ENCODE measurements around the gene SHOC2.

The SHOC2 gene

DNA sequence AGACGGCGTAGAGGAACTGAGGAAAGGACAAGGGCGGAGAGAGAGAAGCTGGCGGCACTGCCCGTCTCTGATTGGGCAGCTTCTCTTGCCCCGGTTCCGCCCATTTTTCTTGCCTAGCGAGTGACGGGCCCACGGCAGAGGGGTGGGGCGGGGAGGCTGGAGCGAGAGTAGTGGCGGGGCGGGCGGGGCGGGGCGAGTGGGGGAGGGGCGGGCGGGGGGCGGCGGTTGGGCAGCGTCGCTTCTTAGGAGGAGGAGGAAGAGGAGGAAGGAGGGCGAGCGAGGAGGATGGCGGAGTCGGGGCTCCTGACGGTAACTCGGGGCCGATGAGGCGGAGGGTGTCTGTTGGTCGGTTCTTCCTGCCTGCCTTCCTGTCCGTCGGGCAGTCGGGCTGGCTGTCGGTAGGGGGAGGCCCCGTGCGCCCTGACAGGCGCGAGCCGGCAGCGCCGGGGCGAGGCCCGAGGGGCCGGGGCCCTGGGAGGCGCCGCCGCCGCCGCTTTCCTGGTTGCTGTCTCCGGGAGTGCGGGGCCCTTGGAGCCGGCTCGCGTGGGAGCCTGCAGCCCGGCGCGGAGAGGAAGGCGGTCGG lies at the start of gene SHOC2:
SHOC2 (plus strand) TSS at position 256 of the 583 bp plus-strand sequence. CDS start 44,755 bp downstream, outside the sequence.
- peak; percentile 53 for DNase-seq

DNA sequence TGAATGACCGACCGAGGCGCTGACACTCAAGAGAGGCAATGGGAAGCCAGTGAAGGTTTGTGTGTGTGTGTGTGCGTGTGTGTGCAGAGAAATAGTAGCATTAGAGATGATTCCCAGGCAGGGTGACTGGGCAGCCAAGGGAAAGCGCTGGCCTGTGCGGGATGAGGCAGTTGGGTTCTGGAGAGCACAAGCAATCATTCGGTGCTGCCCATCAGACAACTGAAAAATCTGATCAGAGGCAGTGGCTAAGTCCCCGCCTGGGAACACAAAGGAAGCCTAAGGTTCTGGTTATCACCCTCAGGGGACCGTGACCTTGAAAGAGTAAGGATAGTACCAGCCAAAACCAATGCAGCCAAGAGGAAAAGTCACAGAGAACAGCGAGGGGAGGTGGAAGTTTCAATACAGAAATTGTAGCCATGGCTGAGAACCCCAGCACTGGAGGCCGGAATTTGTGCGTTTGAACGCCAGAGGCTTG lies 48.5 kb upstream of the SHOC2 start:
- DNase-seq, result no peak

DNA sequence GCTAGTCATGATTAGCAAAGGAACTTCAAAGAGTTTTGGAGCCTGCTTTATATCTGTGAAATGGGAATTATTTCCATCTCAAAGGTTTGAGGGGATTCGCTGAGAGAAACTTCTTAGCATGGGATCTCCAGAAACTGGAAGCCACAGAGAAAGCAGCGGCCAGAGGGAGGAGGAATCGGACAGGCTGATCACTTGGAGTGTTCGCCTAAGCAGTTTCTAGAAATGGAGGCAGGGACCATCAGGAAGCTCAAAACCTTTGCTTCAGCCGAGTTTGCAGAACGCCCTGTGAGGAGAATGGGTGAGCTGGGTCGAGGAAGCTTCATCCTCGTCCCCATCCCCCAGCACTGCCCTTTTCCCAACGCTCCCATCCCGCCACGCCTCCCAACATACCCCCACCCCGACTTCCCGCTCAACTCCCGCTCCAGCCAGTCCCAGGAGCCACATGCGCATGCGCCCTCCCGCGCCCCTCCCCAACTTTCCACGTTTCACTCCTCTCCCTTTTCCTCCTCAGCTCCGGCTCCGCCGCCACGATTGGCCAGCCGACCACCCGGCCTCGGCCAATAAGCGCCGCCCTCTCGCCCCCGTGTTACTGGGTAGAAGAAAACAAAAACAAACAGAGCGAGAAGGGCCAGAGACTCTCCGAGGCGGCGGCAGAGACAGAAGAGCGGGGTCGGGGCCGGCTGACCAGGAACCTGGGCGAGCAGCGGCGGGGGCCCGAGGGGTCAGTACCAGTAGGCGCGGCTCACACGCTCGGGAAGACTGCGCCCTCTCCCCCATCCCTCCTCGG lies 47.9 kb upstream of the SHOC2 start, which contains the start of gene PDCD4:
PDCD4 (plus strand) TSS at position 631 of the 787 bp plus-strand sequence. CDS start 4,100 bp downstream, outside the sequence.
- peak; percentile 91 for DNase-seq

DNA sequence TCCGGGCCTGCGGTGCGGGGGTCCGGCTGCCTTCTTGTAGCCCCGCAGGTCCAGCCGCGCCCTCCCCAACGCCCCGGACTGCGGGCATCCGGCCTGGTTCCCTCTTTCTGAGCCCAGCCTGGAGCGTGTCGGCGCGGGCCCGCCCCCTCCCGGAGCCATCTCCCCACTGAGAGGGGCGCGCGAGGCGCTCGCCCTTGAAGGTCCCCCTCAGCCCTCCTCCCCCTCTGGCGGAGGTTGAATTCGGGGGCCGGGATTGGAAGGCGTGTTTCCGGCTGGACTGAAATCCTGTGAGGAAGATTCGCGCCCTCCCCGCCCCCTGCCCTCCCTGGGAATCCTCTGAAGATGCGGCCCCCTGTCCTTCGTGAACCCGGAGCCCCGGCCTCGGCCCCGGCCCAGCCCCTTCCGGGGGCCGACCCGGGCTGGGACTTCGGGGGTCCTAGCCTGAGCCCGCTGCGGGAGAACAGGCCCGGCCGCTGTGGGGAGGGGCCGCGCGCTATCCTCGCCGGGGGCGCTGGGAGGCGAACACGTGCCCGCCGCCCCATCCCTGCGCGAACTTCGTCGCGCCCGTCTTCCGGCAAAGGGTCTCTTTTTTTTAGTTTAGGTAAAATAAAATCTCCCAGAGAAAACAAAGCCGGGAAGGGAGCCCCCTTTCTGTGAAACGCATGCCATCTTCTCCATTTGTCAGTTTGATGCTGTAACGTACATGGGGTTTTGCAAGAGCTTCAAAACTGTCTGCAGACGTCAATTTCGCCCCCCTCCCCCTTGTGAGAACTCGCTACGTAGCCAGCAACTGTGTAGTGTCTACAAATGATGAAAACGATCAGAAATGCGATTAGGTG lies 47.0 kb upstream of the SHOC2 start:
- no peak for DNase-seq

DNA sequence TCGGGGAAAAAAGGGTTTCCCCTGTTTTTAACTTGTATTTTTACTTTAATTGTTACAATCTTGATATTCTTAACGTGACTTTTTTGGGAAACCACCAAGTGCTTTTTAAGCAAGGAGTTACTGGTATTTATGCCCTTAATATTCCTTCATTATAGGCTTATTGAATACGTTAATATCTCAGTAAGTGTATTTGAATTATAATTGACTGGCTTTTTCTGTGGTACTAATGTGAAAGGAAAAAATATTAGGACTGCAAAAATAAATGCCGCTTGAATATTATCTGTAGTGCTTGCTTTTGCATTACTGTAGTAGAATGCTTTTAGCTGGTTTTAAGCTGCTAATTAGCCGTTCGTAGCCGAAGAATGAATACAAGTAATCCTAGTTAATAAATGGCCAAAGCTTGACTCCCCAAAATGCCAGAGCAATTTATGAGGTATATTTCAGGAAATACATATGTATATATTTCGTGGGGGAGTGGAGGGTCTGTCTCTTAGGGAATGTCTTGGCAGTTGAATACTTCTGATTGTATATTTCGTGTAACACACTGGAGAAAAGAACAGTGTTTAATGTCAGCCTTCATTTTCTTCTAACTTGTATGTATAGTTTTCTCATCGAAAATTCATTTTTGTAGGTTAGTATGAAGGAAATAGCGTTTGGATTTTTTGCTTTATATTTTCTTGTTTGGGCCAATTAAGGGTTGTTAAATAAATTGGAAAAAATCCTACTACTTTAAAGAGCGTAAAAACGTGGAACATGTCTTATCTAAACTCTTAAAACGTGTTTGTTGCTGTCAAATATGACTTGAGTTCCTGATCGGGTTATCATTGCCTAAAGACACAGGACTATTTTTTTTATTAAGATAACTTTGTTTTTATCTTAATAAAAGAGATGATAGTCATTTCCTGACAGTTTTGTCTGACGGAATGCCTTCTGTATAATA lies 46.1 kb upstream of the SHOC2 start:
- DNase-seq, result no peak

DNA sequence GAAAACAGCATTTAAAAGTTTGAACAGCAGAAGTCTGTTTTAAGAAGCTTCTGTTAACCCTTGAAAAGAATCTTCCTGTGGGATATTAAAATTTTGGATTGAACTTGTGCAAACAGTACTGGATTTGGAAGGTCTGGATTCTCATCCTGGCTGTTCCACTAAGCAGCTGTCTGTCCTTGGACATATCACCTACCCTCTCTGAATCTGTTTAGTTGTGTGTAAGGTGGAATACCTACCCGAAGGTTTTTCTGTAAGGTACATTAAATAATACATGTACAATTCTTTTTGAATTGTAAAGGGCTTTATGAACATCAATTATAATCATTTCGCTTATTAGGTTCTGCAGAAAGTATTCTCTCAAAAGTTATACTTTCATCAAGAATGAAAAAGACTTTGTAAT lies 45.5 kb upstream of the SHOC2 start:
- no peak for DNase-seq

DNA sequence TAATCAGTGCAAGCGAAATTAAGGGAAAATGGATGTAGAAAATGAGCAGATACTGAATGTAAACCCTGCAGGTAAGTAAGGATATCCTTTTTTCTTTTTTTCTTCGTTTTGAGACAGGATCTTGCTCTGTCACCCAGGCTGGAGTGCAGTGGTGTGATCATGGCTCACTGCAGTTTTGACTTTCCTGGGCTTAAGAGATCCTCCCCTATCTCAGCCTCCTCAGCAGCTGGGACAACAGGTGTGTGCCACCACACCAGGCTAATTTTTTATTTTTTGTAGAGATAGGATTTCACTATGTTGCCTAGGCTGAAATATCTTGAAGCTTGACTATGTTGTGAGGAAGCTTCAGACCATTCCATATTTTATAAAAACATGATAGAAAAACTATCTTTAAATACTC lies 43.4 kb upstream of the SHOC2 start:
- no peak for DNase-seq

DNA sequence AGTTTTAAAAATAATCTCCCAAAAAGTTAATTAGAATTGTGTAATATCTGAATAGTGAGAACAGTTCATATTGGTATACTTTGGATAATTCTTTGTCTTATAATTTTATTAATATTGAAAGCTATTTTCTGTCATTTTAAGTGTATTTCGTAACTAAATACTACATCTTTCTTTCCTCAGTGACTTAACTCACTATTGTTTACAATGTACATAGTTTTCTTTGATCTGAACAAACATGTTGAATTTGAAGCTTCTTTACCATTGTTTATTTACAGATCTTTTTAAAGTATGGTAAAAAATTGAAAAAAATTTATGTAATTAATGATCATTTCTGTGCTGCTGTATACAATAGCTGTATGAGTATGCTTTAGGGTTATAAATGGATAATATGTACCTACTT lies 42.6 kb upstream of the SHOC2 start:
- DNase-seq, result no peak

DNA sequence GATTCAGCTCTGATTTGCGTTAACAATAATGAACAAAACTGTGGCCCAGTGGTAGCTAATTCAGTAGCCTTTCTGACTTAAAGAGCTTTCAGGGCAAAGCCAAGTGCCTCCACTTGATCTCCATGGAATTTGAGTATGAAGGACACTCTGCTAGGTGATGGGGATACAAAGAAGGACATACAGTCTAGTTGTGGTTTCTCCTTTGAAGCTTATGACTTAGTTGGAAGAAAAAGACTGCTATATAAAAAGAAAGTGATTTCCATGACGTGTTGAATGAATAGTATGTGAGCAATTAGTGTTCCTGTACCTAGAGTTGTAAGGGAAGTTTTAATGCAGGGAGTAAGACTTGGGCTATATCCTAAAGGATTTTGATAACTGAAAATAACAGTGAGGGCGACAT lies 39.4 kb upstream of the SHOC2 start:
- no peak for DNase-seq

DNA sequence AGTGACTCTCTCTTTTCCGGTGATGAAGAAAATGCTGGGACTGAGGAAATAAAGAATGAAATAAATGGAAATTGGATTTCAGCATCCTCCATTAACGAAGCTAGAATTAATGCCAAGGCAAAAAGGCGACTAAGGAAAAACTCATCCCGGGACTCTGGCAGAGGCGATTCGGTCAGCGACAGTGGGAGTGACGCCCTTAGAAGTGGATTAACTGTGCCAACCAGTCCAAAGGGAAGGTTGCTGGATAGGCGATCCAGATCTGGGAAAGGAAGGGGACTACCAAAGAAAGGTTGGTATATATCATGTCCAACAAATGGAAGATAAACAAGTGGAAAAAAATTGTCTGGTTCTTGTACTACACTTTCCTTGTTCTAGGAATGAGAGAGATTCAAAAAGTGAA lies 38.2 kb upstream of the SHOC2 start:
- no peak for DNase-seq

DNA sequence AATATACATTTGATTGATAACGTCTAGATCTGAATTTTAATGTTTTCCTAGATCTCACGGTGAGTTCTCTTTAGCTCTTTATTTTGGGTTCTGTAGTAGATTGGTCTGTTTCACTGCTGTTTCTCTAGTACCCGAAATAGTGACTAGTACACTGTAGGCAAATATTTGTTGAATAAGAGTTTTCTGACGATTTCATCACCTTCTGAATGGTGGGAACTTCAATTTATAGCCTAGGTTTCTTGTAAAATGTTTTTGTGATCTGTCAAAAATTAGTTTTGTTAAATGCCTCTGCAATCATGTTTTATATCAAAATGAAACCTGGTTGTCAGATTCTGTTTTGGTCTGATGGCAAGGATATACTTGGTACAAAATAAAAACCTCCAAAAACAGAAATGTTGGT lies 37.5 kb upstream of the SHOC2 start:
- no peak for DNase-seq

DNA sequence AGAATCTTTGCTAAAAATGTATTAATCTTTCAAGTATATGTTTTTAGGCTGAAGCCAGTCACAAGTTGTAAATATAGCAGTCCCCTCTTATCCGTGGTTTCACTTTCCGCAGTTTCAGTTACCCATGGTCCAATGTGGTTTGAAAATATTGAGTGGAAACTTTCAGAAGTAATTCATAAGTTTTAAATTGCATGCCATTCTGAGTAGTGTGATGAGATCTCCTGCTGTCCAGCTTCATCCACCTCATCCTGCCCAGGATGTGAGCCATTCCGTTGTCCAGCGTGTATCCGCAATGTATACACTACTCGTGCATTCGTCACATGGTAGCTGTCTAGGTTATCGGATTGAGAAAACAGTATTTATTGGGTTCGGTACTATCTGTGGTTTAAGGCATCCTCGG lies 35.5 kb upstream of the SHOC2 start:
- no peak for DNase-seq

DNA sequence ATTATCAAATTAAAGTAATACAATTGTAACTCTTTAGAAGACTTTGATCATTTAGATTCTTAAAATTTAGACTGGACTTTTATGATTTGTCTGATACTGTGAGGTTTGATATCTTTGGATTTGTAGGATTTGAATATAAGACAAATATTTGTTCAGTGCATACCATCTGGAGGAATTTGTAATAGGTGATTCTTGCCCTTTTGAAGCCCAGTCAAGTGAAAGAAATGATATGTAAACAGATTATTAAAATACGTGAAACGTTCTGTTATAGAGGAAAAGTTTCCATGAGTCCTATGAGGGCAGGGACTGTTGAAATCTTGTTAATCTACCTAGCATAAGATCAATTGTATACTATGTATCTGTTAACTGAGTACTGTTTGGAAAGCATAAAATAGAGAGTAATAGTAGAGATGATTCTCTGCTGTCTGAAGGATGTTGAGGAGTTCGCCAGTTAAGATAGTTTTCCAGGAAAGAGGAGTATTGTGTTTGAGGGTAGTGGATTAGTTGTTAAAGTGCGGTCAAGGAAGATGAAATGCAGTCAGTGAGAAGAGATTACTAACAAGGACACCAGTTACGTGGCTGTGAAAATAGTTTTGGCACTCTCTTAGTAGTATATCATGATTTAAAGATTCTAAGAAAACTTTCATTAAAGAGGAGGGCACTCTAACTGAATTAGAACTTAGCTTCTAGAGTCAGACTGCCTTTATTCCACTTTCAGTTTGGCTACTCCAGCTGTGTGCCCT lies 33.3 kb upstream of the SHOC2 start:
- DNase-seq, result no peak

DNA sequence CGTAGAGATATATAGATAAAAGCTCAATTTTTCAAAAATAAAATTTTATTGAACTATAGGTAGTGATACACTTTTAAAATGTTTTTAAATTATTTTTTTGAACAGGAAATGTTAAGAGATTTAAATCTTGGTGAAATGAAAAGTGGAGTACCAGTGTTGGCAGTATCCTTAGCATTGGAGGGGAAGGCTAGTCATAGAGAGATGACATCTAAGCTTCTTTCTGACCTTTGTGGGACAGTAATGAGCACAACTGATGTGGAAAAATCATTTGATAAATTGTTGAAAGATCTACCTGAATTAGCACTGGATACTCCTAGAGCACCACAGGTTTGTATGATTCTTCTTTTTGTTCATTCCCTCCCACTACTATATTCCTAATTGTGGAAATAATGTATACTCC lies 31.8 kb upstream of the SHOC2 start:
- DNase-seq, result no peak

DNA sequence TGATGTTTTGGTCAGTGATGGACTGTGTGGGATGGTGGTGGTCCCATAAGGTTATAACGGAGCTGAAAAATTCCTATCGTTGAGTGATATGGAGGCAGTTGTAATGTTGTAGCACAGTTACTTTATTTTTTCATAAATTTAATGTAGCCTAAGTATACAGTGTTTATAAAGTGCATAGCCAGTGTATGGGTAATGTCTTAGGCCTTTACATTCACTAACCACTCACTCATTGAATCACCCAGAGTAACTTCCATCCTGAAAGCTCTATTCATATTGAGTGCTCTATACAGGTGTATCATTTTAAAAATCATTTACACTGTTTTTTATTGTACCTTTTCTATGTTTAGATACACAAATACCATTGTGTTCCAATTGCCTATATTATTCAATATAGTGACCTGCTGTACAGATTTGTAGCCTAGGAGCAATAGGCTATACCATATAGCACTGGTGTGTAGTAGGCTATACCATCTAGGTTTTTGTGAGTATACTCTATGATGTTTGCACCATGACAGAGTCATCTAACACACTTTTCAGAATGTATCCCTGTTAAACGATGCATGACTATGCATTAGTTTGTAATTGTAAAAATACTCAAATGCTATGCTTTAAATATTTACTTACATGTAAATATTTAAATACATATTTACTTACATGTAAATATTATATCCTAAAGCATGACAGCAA lies 26.7 kb upstream of the SHOC2 start:
- DNase-seq, result no peak

DNA sequence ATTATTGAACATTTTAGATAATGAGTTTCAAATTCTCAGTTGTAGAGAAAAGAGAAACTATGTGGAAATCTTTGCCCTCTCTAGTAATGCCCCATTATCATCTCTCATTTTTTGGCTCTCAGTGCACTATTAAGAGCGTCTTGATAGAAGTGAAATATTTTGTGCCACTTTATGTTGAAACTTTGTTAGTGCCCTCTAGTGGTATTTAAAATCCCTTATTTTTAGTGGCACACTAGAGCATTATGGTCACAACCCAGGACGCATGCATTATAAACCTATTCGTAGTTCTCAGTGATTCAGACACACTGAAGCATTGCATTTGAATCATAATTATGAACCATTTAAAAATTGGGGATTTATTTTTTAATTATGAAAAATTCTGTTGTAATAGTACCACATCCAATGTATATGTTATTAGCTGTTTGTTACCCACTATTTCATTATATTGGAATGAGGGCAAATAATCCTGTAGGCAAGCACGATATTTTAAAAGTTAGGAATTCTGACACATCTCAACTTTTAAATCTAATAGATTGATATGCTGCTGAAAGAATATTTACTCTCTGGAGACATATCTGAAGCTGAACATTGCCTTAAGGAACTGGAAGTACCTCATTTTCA lies 25.7 kb upstream of the SHOC2 start:
- DNase-seq, result peak; percentile 24

DNA sequence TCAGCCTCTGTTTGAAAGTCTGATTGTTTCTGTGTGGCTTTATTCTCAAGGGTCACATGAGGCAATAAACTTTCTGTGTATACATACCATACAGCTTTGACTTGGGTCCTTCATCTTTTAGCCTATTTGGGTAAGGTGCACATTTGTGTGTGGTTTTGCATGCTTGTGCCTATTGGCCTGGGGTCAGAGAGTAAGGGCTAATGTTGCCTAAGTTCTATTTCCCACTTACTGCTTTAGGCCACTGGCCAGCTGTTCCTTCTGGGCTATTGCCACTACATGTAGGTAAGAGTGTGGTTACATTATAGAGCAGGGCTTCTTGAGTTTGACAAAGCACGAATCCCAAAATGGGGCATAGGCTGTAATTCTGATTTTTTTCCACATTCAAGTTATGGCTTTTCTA lies 22.2 kb upstream of the SHOC2 start:
- no peak for DNase-seq

DNA sequence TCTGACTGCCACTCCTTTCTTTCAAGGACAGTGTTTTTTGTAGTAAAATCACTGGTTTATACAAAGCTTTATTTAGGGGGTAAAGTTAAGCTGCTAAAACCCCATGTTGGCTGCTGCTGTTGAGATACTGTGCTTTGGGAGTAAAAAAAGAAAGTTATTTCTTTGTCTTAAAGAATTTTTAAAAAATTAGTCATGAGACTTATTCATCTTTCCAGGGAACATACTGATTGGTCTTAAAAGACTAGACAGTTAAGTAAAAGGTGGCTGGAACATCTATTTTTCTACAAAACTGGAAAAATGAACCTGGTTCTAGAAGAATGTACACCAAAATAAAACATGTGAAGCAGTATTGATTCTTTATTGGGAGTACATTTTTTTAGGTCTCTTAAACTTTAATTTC lies 21.0 kb upstream of the SHOC2 start:
- no peak for DNase-seq

DNA sequence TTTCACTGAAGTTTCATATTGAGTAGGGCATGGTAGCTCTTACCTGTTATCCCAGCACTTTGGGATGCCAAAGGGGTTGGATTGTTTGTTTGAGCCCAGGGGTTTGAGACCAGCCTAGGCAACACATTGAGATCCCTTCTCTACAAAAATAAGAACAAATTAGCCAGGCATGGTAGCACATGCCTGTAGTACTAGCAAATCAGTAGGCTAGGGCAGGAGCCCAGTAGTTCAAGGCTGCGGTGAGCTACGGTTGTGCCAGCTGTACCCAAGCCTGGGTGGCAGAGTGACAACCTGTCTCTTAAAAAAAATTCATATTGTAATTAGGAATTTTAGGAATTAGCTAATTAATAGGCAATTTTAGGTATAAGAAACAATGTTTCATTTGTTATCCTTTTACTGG lies 18.4 kb upstream of the SHOC2 start:
- DNase-seq, result no peak

DNA sequence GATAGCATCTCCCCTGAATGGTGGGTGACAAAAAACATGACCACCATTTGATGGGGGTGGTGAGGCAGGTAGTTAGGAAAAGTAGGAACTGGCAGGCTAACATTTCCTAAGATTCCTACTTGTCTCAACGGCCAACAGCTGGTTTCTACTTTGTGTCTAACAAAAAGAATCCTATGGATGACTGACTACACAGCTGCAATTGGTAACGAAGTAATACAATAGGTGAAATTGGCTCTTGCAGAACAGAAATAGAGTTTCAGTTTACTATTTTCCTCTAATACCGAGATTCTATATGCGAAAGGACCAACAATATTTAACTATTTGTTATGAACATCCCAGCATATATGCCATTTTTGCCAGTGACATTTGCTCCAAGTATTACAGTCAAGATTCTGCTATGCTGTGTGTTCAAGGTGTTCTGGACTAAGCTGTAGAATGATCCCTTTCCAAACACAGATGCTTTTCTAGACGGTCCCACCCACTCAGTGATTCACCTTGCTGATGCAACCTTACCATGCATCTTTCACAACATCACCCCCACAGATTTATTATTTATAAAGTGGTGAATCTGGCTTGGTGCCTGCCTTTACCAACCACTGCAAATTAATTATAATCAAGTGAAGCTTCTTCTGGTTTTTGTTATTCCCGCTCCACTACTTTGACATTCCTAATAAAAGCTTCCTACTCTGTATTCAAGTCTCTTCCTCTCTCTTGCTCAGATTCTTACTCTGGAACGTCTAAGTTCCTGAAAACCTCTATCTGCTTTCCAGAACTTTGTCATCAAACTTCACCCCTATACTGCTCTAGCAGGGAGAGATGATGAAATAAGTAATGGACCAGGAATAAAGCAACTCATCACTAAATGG lies 17.2 kb upstream of the SHOC2 start:
- DNase-seq, result no peak

Measured in NCI-H1048 (cell line).